Measurements from ENCODE around the gene DBR1. TPM values are rescaled to one million over a fixed set of nuclear protein-coding genes. Genes with fewer than 3 reads are reported as not detected.

The DBR1 gene
- total and polyA plus RNA-seq, 2 of the 13 experiments (the other 11 are each of a cell fraction or from before 2014, with no cell fraction given) = 6.4 to 16.7 TPM

DNA sequence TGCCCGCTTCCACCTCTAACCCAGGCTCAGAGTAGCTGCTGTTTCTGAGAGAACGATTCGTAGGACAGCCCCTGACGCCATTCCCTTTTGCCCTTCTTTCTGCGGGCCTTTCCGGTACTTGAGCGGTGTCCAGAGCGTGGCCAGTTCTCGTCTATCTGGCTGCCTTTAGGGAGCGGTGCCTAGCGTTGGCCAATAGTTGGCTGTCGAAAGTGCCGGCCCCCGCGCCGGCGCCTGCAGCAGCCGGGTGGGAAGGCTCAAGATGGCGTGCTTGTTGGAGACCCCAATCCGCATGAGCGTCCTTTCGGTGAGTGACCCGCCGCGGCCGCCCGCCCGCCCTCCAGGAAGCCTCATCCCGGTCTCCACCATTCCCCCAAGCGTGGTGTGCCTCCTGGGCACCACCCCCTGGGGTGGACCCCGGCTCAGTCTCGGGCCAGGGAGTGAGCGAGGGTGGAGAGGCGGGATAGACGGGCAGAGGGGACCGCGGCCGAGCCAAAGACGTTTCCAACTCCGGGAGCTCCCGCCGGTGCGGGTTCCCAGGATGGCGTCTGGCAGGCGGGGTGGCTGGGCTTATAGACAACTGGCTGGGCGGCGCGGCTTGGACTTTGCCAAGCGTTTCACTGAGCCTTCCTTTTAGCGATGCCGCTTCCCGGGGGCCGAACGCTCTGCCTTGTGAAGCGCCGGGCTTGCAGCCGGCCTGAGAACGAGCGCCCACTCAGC lies 12.7 kb upstream of the DBR1 start, which contains the start of gene ARMC8 (continued):
- TF ChIP-seq, protein P1, sequence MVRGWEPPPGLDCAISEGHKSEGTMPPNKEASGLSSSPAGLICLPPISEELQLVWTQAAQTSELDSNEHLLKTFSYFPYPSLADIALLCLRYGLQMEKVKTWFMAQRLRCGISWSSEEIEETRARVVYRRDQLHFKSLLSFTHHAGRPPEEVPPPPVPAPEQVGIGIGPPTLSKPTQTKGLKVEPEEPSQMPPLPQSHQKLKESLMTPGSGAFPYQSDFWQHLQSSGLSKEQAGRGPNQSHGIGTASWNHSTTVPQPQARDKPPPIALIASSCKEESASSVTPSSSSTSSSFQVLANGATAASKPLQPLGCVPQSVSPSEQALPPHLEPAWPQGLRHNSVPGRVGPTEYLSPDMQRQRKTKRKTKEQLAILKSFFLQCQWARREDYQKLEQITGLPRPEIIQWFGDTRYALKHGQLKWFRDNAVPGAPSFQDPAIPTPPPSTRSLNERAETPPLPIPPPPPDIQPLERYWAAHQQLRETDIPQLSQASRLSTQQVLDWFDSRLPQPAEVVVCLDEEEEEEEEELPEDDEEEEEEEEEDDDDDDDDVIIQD (CRISPR knock-in tag; IDR thresholded peaks at IDR 0.05; ENCODE audit: low read depth) = no peak
- TF ChIP-seq TARDBP (CRISPR knock-in tag; IDR thresholded peaks at IDR 0.05) (peak; percentile 74), WIZ (CRISPR knock-in tag; IDR thresholded peaks at IDR 0.05) (no peak), LCORL (IDR thresholded peaks at IDR 0.05) (no peak), LCORL (CRISPR knock-in tag; IDR thresholded peaks at IDR 0.05) (peak; percentile 23; the same call in 1 of the 2 replicates), NRL (CRISPR knock-in tag; IDR thresholded peaks at IDR 0.05; ENCODE audit: borderline replicate concordance) (peak; percentile 63; the same call in 1 of the 2 replicates), ZNF17 (CRISPR knock-in tag; IDR thresholded peaks at IDR 0.05) (no peak), SAFB2 (CRISPR knock-in tag; IDR thresholded peaks at IDR 0.05; ENCODE audit: borderline replicate concordance, low read depth) (no peak; the same call in 1 of the 2 replicates), JUND (CRISPR knock-in tag; IDR thresholded peaks at IDR 0.05) (no peak), ZSCAN12 (CRISPR knock-in tag; IDR thresholded peaks at IDR 0.05) (peak; percentile 71; the same call in 1 of the 2 replicates), ZSCAN21 (CRISPR knock-in tag; IDR thresholded peaks at IDR 0.05; ENCODE audit: borderline replicate concordance) (peak; percentile 54; the same call in 1 of the 2 replicates), U2AF1 (optimal IDR thresholded peaks at IDR 0.05; ENCODE audit: low read depth, low read length) (no peak), ATAD3A (CRISPR knock-in tag; IDR thresholded peaks at IDR 0.05) (no peak), KLF11 (CRISPR knock-in tag; IDR thresholded peaks at IDR 0.05) (peak; percentile 15; the same call in 1 of the 2 replicates), NBN (conservative IDR thresholded peaks at IDR 0.05) (no peak), ZNF589 (CRISPR knock-in tag; conservative IDR thresholded peaks at IDR 0.05) (peak; percentile 77; the same call in 1 of the 2 replicates), CENPT (CRISPR knock-in tag; IDR thresholded peaks at IDR 0.05; ENCODE audit: low read depth) (no peak), KAT2B (IDR thresholded peaks at IDR 0.05; ENCODE audit: borderline replicate concordance, low read depth, low read length) (no peak), ZFP82 (CRISPR knock-in tag; IDR thresholded peaks at IDR 0.05; ENCODE audit: borderline replicate concordance) (peak; percentile 1; the same call in 1 of the 2 replicates), ZNF510 (CRISPR knock-in tag; IDR thresholded peaks at IDR 0.05; ENCODE audit: low read depth) (peak; percentile 75; the same call in 1 of the 2 replicates)
- TF ChIP-seq, protein P2, sequence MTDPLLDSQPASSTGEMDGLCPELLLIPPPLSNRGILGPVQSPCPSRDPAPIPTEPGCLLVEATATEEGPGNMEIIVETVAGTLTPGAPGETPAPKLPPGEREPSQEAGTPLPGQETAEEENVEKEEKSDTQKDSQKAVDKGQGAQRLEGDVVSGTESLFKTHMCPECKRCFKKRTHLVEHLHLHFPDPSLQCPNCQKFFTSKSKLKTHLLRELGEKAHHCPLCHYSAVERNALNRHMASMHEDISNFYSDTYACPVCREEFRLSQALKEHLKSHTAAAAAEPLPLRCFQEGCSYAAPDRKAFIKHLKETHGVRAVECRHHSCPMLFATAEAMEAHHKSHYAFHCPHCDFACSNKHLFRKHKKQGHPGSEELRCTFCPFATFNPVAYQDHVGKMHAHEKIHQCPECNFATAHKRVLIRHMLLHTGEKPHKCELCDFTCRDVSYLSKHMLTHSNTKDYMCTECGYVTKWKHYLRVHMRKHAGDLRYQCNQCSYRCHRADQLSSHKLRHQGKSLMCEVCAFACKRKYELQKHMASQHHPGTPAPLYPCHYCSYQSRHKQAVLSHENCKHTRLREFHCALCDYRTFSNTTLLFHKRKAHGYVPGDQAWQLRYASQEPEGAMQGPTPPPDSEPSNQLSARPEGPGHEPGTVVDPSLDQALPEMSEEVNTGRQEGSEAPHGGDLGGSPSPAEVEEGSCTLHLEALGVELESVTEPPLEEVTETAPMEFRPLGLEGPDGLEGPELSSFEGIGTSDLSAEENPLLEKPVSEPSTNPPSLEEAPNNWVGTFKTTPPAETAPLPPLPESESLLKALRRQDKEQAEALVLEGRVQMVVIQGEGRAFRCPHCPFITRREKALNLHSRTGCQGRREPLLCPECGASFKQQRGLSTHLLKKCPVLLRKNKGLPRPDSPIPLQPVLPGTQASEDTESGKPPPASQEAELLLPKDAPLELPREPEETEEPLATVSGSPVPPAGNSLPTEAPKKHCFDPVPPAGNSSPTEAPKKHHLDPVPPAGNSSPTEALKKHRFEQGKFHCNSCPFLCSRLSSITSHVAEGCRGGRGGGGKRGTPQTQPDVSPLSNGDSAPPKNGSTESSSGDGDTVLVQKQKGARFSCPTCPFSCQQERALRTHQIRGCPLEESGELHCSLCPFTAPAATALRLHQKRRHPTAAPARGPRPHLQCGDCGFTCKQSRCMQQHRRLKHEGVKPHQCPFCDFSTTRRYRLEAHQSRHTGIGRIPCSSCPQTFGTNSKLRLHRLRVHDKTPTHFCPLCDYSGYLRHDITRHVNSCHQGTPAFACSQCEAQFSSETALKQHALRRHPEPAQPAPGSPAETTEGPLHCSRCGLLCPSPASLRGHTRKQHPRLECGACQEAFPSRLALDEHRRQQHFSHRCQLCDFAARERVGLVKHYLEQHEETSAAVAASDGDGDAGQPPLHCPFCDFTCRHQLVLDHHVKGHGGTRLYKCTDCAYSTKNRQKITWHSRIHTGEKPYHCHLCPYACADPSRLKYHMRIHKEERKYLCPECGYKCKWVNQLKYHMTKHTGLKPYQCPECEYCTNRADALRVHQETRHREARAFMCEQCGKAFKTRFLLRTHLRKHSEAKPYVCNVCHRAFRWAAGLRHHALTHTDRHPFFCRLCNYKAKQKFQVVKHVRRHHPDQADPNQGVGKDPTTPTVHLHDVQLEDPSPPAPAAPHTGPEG (CRISPR knock-in tag; IDR thresholded peaks at IDR 0.05) = no peak
- TF ChIP-seq, protein P3, sequence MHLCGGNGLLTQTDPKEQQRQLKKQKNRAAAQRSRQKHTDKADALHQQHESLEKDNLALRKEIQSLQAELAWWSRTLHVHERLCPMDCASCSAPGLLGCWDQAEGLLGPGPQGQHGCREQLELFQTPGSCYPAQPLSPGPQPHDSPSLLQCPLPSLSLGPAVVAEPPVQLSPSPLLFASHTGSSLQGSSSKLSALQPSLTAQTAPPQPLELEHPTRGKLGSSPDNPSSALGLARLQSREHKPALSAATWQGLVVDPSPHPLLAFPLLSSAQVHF (CRISPR knock-in tag; IDR thresholded peaks at IDR 0.05) = no peak
